Hepatocyte (in vitro differentiated cells): ENCODE results near the gene TSPAN9.

ENCODE experiments used
- CTCF ChIP-seq: fragments of 200-600 bp; sonication (generic); IDR thresholded peaks from 2 replicates; pipeline ENCODE4 v1.5.1; 2016; ENCODE audit warnings: antibody characterized with exemption, mild to moderate bottlenecking; ENCODE audit not compliant: poor library complexity
- EZH2 ChIP-seq: fragments of 200-600 bp; sonication (generic); IDR thresholded peaks from 2 replicates; pipeline ENCODE4 v1.6.1; 2016; ENCODE audit warnings: antibody characterized with exemption, mild to moderate bottlenecking, borderline replicate concordance
- EZH2phosphoT487 ChIP-seq: fragments of 200-600 bp; sonication (generic); IDR thresholded peaks from one replicate; pipeline ENCODE4 v1.6.1; 2018; ENCODE audit warnings: antibody characterized with exemption, mild to moderate bottlenecking, low read depth, moderate library complexity; ENCODE audit not compliant: unreplicated experiment, severe bottlenecking

GRCh38 chr12:3243376-3244084, 166.4 kb downstream of the TSPAN9 start:
- no peak for TF ChIP-seq CTCF
- TF ChIP-seq EZH2 = no peak
- no peak for TF ChIP-seq EZH2phosphoT487
